Liver (tissue), 9 donors: ENCODE measurements around the gene ADCY2. TPM values are rescaled to one million over a fixed set of nuclear protein-coding genes. Genes with fewer than 3 reads are reported as not detected.

Source experiments
- DNase-seq: peaks from one replicate; pipeline ENCODE4 v3.0.0-alpha.2; 2017; ENCODE audit warnings: low spot score
- H3K27ac ChIP-seq, 2 donors: one replicate each; pipeline ENCODE4 v1.7.0; 2013; ENCODE audit warnings: inconsistent platforms in 2 of 2, low read length in 2 of 2, control low read depth in 1 of 2, low read depth in 1 of 2, mild to moderate bottlenecking in 1 of 2
- H3K27me3 ChIP-seq, 4 donors: one replicate each; pipeline versions ENCODE4 v1.6.1 to v1.7.0; 2013; ENCODE audit warnings: low read length in 3 of 4, inconsistent platforms in 1 of 4, mild to moderate bottlenecking in 1 of 4, moderate library complexity in 1 of 4; ENCODE audit not compliant: control insufficient read depth in 4 of 4, insufficient read depth in 4 of 4
- H3K36me3 ChIP-seq, 4 donors: one replicate each; pipeline versions ENCODE4 v1.6.1 to v1.7.0; 2013; ENCODE audit warnings: low read length in 3 of 4, mild to moderate bottlenecking in 3 of 4, low read depth in 1 of 4, moderate library complexity in 1 of 4; ENCODE audit not compliant: control insufficient read depth in 4 of 4, insufficient read depth in 3 of 4
- H3K4me1 ChIP-seq, 4 donors: one replicate each; pipeline versions ENCODE4 v1.6.1 to v1.7.0; 2013; ENCODE audit warnings: low read length in 3 of 4, mild to moderate bottlenecking in 3 of 4, moderate library complexity in 1 of 4; ENCODE audit not compliant: control insufficient read depth in 4 of 4, insufficient read depth in 4 of 4
- H3K4me3 ChIP-seq, 3 donors: one replicate each; pipeline versions ENCODE4 v1.6.1 to v1.7.0; 2013; ENCODE audit warnings: low read length in 3 of 3, control low read depth in 1 of 3, low read depth in 1 of 3, mild to moderate bottlenecking in 1 of 3
- H3K9ac ChIP-seq, 2 donors: one replicate each; pipeline ENCODE4 v1.7.0; 2013; ENCODE audit warnings: low read length in 2 of 2, mild to moderate bottlenecking in 2 of 2, moderate library complexity in 2 of 2, control low read depth in 1 of 2, low read depth in 1 of 2
- H3K9me3 ChIP-seq, 4 donors: one replicate each; pipeline versions ENCODE4 v1.6.1 to v1.7.0; 2013; ENCODE audit warnings: low read length in 3 of 4; ENCODE audit not compliant: control insufficient read depth in 4 of 4
- CTCF ChIP-seq: fragments of 150-350 bp; IDR thresholded peaks from 2 replicates; pipeline ENCODE4 v1.5.1; 2017; ENCODE audit warnings: improper control_type of control experiment, low read depth, low read length; ENCODE audit not compliant: missing input control
- EGR1 ChIP-seq, 2 donors: IDR thresholded peaks; 2 replicates each; pipeline ENCODE4 v1.6.1; 2016 to 2018; ENCODE audit warnings: antibody characterized with exemption in 2 of 2, low read depth in 2 of 2
- FOXA1 ChIP-seq: IDR thresholded peaks from 2 replicates; pipeline ENCODE4 v1.6.1; 2016; ENCODE audit warnings: antibody characterized with exemption
- FOXA2 ChIP-seq: IDR thresholded peaks from 2 replicates; pipeline ENCODE4 v1.6.1; 2016; ENCODE audit warnings: antibody characterized with exemption
- GABPA ChIP-seq, 2 donors: IDR thresholded peaks in 1 of 2; conservative IDR thresholded peaks in 1 of 2; 2 replicates each; pipeline ENCODE4 v1.6.1; 2016; ENCODE audit warnings: antibody characterized with exemption in 2 of 2, mild to moderate bottlenecking in 1 of 2, moderate library complexity in 1 of 2
- HNF4A ChIP-seq, 2 donors: conservative IDR thresholded peaks; 2 replicates each; pipeline ENCODE4 v1.6.1; 2016; ENCODE audit warnings: antibody characterized with exemption in 2 of 2, mild to moderate bottlenecking in 2 of 2
- HNF4G ChIP-seq: IDR thresholded peaks from 2 replicates; pipeline ENCODE4 v1.6.1; 2016; ENCODE audit warnings: antibody characterized with exemption
- JUND ChIP-seq, 2 donors: IDR thresholded peaks; 2 replicates each; pipeline ENCODE4 v1.6.1; 2016; ENCODE audit warnings: antibody characterized with exemption in 2 of 2
- NR2F2 ChIP-seq: IDR thresholded peaks from 2 replicates; pipeline ENCODE4 v1.6.1; 2016; ENCODE audit warnings: antibody characterized with exemption
- RAD21 ChIP-seq, 2 donors: IDR thresholded peaks; 2 replicates each; pipeline ENCODE4 v1.6.1; 2016; ENCODE audit warnings: antibody characterized with exemption in 2 of 2, mild to moderate bottlenecking in 2 of 2
- RXRA ChIP-seq, 2 donors: IDR thresholded peaks; 2 replicates each; pipeline ENCODE4 v1.6.1; 2017 to 2018; ENCODE audit warnings: antibody characterized with exemption in 2 of 2, mild to moderate bottlenecking in 1 of 2
- SP1 ChIP-seq: IDR thresholded peaks from 2 replicates; pipeline ENCODE4 v1.6.1; 2018; ENCODE audit warnings: antibody characterized with exemption, mild to moderate bottlenecking
- TAF1 ChIP-seq: conservative IDR thresholded peaks from 2 replicates; pipeline ENCODE4 v1.6.1; 2016; ENCODE audit warnings: antibody characterized with exemption, mild to moderate bottlenecking
- YY1 ChIP-seq: IDR thresholded peaks from 2 replicates; pipeline ENCODE4 v1.6.1; 2016; ENCODE audit warnings: antibody characterized with exemption, mild to moderate bottlenecking
- WGBS: extraction: QIAGEN DNeasy Blood & Tissue Kit; methylation state at CpG from one replicate; pipeline ENCODE4 v1.1.7; 2013; 5-methylcytosine and 5-hydroxymethylcytosine counted together
- polyA plus RNA-seq, 2 donors: library from polyadenylated mRNA; stranded (reverse) in 1 of 2; unstranded in 1 of 2; fragments of 200-250 nt in 1 of 2; fragments of >200 nt in 1 of 2; fragmentation: Nextera tagmentation in 1 of 2; extraction: Ambion mirVana in 1 of 2; gene quantifications; one replicate each; pipeline versions ENCODE4 v1.2.1 to v1.2.3, GENCODE V29; 2013 to 2015
- total RNA-seq, 2 donors: library from RNA; depleted of rRNA; stranded (reverse); fragments of >200 nt; gene quantifications; one replicate each; pipeline ENCODE4 v1.2.3, GENCODE V29; 2014
- TF ChIP-seq, protein P1 (sequence below): IDR thresholded peaks from 2 replicates; pipeline ENCODE4 v1.6.1; 2016; ENCODE audit warnings: antibody characterized with exemption
- TF ChIP-seq, protein P2 (sequence below): IDR thresholded peaks from 2 replicates; pipeline ENCODE4 v1.6.1; 2016; ENCODE audit warnings: antibody characterized with exemption, mild to moderate bottlenecking
- TF ChIP-seq, protein P3 (sequence below): IDR thresholded peaks from 2 replicates; pipeline ENCODE4 v1.6.1; 2016; ENCODE audit warnings: antibody characterized with exemption
- TF ChIP-seq, protein P4 (sequence below): IDR thresholded peaks from 2 replicates; pipeline ENCODE4 v1.6.1; 2016; ENCODE audit warnings: antibody characterized with exemption
- donor health status: healthy.
- donor health status: healthy.
- donor health status: healthy.
- donor health status: healthy.
- donor health status: healthy.

Gene ADCY2
- total and polyA plus RNA-seq, 4 donors, result not detected

GRCh38 chr5:7493622-7494021, 97.7 kb downstream of the ADCY2 start:
- Histone ChIP-seq H3K27me3 (peaks cover 0 to 2% (median 0%) of the 10 kb centered on the region in 4 donors), H3K4me1 (no peaks in the 10 kb centered on the region), H3K9me3 (no peaks in the 10 kb centered on the region), H3K4me3 (no peak overlapping the region), H3K9ac (no peak overlapping the region), H3K27ac (no peak overlapping the region), H3K36me3 (no peaks in the 10 kb centered on the region)
- WGBS, result 78% methylated on average over 5 of the region's 5 CpGs
- no peak for DNase-seq
- TF ChIP-seq, protein P1, sequence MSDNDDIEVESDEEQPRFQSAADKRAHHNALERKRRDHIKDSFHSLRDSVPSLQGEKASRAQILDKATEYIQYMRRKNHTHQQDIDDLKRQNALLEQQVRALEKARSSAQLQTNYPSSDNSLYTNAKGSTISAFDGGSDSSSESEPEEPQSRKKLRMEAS, result no peak
- TF ChIP-seq HNF4G, result no peak
- TF ChIP-seq EGR1 (IDR thresholded peaks at IDR 0.05; ENCODE audit: low read depth in 2 of 2), result no peak
- TF ChIP-seq CTCF, result no peak
- no peak for TF ChIP-seq RXRA (IDR thresholded peaks at IDR 0.05)
- no peak for TF ChIP-seq TAF1
- no peak for TF ChIP-seq FOXA2
- TF ChIP-seq RAD21 (IDR thresholded peaks at IDR 0.05), result no peak
- TF ChIP-seq GABPA (IDR thresholded peaks at IDR 0.05 in 1 of 2, conservative IDR thresholded peaks at IDR 0.05 in 1 of 2), result no peak
- TF ChIP-seq YY1, result no peak
- TF ChIP-seq, protein P2, sequence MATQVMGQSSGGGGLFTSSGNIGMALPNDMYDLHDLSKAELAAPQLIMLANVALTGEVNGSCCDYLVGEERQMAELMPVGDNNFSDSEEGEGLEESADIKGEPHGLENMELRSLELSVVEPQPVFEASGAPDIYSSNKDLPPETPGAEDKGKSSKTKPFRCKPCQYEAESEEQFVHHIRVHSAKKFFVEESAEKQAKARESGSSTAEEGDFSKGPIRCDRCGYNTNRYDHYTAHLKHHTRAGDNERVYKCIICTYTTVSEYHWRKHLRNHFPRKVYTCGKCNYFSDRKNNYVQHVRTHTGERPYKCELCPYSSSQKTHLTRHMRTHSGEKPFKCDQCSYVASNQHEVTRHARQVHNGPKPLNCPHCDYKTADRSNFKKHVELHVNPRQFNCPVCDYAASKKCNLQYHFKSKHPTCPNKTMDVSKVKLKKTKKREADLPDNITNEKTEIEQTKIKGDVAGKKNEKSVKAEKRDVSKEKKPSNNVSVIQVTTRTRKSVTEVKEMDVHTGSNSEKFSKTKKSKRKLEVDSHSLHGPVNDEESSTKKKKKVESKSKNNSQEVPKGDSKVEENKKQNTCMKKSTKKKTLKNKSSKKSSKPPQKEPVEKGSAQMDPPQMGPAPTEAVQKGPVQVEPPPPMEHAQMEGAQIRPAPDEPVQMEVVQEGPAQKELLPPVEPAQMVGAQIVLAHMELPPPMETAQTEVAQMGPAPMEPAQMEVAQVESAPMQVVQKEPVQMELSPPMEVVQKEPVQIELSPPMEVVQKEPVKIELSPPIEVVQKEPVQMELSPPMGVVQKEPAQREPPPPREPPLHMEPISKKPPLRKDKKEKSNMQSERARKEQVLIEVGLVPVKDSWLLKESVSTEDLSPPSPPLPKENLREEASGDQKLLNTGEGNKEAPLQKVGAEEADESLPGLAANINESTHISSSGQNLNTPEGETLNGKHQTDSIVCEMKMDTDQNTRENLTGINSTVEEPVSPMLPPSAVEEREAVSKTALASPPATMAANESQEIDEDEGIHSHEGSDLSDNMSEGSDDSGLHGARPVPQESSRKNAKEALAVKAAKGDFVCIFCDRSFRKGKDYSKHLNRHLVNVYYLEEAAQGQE, result no peak
- no peak for TF ChIP-seq SP1
- no peak for TF ChIP-seq HNF4A (conservative IDR thresholded peaks at IDR 0.05)
- TF ChIP-seq, protein P3, sequence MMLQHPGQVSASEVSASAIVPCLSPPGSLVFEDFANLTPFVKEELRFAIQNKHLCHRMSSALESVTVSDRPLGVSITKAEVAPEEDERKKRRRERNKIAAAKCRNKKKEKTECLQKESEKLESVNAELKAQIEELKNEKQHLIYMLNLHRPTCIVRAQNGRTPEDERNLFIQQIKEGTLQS, result no peak
- no peak for TF ChIP-seq JUND (IDR thresholded peaks at IDR 0.05)
- no peak for TF ChIP-seq FOXA1
- TF ChIP-seq NR2F2, result no peak
- TF ChIP-seq, protein P4, sequence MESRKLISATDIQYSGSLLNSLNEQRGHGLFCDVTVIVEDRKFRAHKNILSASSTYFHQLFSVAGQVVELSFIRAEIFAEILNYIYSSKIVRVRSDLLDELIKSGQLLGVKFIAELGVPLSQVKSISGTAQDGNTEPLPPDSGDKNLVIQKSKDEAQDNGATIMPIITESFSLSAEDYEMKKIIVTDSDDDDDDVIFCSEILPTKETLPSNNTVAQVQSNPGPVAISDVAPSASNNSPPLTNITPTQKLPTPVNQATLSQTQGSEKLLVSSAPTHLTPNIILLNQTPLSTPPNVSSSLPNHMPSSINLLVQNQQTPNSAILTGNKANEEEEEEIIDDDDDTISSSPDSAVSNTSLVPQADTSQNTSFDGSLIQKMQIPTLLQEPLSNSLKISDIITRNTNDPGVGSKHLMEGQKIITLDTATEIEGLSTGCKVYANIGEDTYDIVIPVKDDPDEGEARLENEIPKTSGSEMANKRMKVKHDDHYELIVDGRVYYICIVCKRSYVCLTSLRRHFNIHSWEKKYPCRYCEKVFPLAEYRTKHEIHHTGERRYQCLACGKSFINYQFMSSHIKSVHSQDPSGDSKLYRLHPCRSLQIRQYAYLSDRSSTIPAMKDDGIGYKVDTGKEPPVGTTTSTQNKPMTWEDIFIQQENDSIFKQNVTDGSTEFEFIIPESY, result no peak
